WERI-Rb-1 (cell line): ENCODE results near the gene AHI1.

Experiments used
- DNase-seq: peaks from one replicate; pipeline ENCODE4 v3.0.0-alpha.2; 2020
- H3K27ac ChIP-seq: fragments of 250-450 bp; sonication (Bioruptor Pico); 2 replicates; pipeline ENCODE4 v1.5.1; 2020; ENCODE audit warnings: mild to moderate bottlenecking, moderate library complexity
- H3K27me3 ChIP-seq: fragments of 250-450 bp; sonication (Bioruptor Pico); 2 replicates; pipeline ENCODE4 v1.5.1; 2021; ENCODE audit warnings: mild to moderate bottlenecking, low read depth, moderate library complexity; ENCODE audit not compliant: insufficient read depth, severe bottlenecking
- H3K36me3 ChIP-seq: fragments of 250-450 bp; sonication (Bioruptor Pico); 2 replicates; pipeline ENCODE4 v1.5.1; 2020; ENCODE audit warnings: mild to moderate bottlenecking, moderate library complexity
- H3K4me3 ChIP-seq: 2 replicates; pipeline ENCODE4 v1.5.1; 2011; ENCODE audit warnings: low read depth, mild to moderate bottlenecking, control low read depth, low read length
- H3K9me3 ChIP-seq: fragments of 250-450 bp; sonication (Bioruptor Pico); 2 replicates; pipeline ENCODE4 v1.5.1; 2021; ENCODE audit warnings: mild to moderate bottlenecking, moderate library complexity; ENCODE audit not compliant: severe bottlenecking
- CTCF ChIP-seq: IDR thresholded peaks from 2 replicates; pipeline ENCODE4 v1.5.1; 2011; ENCODE audit warnings: low read depth, mild to moderate bottlenecking, control low read depth, inconsistent platforms, low read length

The AHI1 gene

GRCh38 chr6:135461208-135461607, 36.3 kb downstream of the AHI1 start:
- TF ChIP-seq CTCF, result no peak
- DNase-seq, result no peak
- no peak overlapping the region for H3K4me3 ChIP-seq
- H3K27me3 ChIP-seq, result no peaks in the 10 kb centered on the region
- H3K36me3 ChIP-seq, result peaks cover 34% of the 10 kb centered on the region
- H3K9me3 ChIP-seq, result no peaks in the 10 kb centered on the region
- H3K27ac ChIP-seq, result no peak overlapping the region

GRCh38 chr6:135458051-135458450, 39.5 kb downstream of the AHI1 start:
- no peak overlapping the region for H3K27ac ChIP-seq
- TF ChIP-seq CTCF, result no peak

GRCh38 chr6:135451617-135452190, 45.8 kb downstream of the AHI1 start:
- H3K36me3 ChIP-seq, result peaks cover 20% of the 10 kb centered on the region
- no peak overlapping the region for H3K27ac ChIP-seq
- H3K4me3 ChIP-seq, result no peak overlapping the region
- no peak for DNase-seq
- no peaks in the 10 kb centered on the region for H3K27me3 ChIP-seq
- TF ChIP-seq CTCF, result peak; percentile 15; the same call in 1 of the 2 replicates
- H3K9me3 ChIP-seq, result no peaks in the 10 kb centered on the region

More at GRCh38 chr6:135458051-135458450, 39.5 kb downstream of the AHI1 start:
- Histone ChIP-seq H3K9me3 (no peaks in the 10 kb centered on the region), H3K27me3 (no peaks in the 10 kb centered on the region), H3K4me3 (no peak overlapping the region), H3K36me3 (peaks cover 16% of the 10 kb centered on the region)
- no peak for DNase-seq

- Histone ChIP-seq H3K27ac (no peak overlapping the region), H3K27me3 (no peaks in the 10 kb centered on the region), H3K9me3 (no peaks in the 10 kb centered on the region), H3K4me3 (no peak overlapping the region), H3K36me3 (peaks cover 32% of the 10 kb centered on the region)
- DNase-seq, result no peak
- TF ChIP-seq CTCF, result no peak
Measured at GRCh38 chr6:135449246-135449645, 48.3 kb downstream of the AHI1 start.

- no peaks in the 10 kb centered on the region for H3K27me3 ChIP-seq
- DNase-seq, result no peak
- no peak for TF ChIP-seq CTCF
Measured at GRCh38 chr6:135440087-135440792, 57.3 kb downstream of the AHI1 start.

More at GRCh38 chr6:135440087-135440792, 57.3 kb downstream of the AHI1 start:
- Histone ChIP-seq H3K27ac (no peak overlapping the region), H3K4me3 (no peak overlapping the region), H3K9me3 (no peaks in the 10 kb centered on the region), H3K36me3 (peaks cover 43% of the 10 kb centered on the region)
